ENCODE results near the gene MRPL21. TPM values are rescaled to one million over a fixed set of nuclear protein-coding genes. Genes with fewer than 3 reads are reported as not detected.

Gene MRPL21
- total RNA-seq, 2 donors from 2014 or later, result 63.8 to 64.9 TPM

GRCh38 chr11:68930991-68931855 is 27.6 kb upstream of the MRPL21 start:
- H3K27ac Mint-ChIP-seq, result no peak overlapping the region
- WGBS, 2 experiments (ENCODE audit: insufficient coverage in 1 of 2, insufficient read length in 1 of 2), result 91 to 93% methylated on average over 17 to 21 of the region's 21 CpGs
- H3K27me3 Mint-ChIP-seq (ENCODE audit: insufficient read depth), result no peaks in the 10 kb centered on the region
- no peaks in the 10 kb centered on the region for H3K27me3 ChIP-seq (ENCODE audit: control insufficient read depth, insufficient read depth, low read length, poor library complexity, severe bottlenecking)
- peaks cover 12% of the 10 kb centered on the region for H3K9me3 Mint-ChIP-seq
- H3K4me3 Mint-ChIP-seq, result no peak overlapping the region
- TF ChIP-seq, protein P1, sequence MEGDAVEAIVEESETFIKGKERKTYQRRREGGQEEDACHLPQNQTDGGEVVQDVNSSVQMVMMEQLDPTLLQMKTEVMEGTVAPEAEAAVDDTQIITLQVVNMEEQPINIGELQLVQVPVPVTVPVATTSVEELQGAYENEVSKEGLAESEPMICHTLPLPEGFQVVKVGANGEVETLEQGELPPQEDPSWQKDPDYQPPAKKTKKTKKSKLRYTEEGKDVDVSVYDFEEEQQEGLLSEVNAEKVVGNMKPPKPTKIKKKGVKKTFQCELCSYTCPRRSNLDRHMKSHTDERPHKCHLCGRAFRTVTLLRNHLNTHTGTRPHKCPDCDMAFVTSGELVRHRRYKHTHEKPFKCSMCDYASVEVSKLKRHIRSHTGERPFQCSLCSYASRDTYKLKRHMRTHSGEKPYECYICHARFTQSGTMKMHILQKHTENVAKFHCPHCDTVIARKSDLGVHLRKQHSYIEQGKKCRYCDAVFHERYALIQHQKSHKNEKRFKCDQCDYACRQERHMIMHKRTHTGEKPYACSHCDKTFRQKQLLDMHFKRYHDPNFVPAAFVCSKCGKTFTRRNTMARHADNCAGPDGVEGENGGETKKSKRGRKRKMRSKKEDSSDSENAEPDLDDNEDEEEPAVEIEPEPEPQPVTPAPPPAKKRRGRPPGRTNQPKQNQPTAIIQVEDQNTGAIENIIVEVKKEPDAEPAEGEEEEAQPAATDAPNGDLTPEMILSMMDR (conservative IDR thresholded peaks at IDR 0.05), result no peak
- peaks cover 10% of the 10 kb centered on the region for H3K9me3 ChIP-seq (ENCODE audit: control insufficient read depth, low read length)
- no peaks in the 10 kb centered on the region for H3K4me1 Mint-ChIP-seq
- H3K36me3 ChIP-seq (ENCODE audit: control insufficient read depth, insufficient read depth, low read length), result peaks cover 61% of the 10 kb centered on the region
- H3K36me3 Mint-ChIP-seq (ENCODE audit: low read depth), result peaks cover 61% of the 10 kb centered on the region
- no peak for DNase-seq
- peaks cover 5% of the 10 kb centered on the region for H3K4me1 ChIP-seq (ENCODE audit: control insufficient read depth, insufficient read depth, low read length)
- no peak overlapping the region for H3K4me3 ChIP-seq (ENCODE audit: low read length)
- no peak overlapping the region for H3K9ac ChIP-seq (ENCODE audit: extremely low read depth, low read length, poor library complexity, severe bottlenecking)
- no peak overlapping the region for H3K27ac ChIP-seq (ENCODE audit: low read depth, low read length)

GRCh38 chr11:68929706-68930570 is 26.3 kb upstream of the MRPL21 start:
- Histone ChIP-seq H3K9me3 (ENCODE audit: control insufficient read depth, low read length) (peaks cover 23% of the 10 kb centered on the region), H3K36me3 (ENCODE audit: control insufficient read depth, insufficient read depth, low read length) (peaks cover 63% of the 10 kb centered on the region), H3K27ac (ENCODE audit: low read depth, low read length) (no peak overlapping the region), H3K4me3 (ENCODE audit: low read length) (no peak overlapping the region), H3K27me3 (ENCODE audit: control insufficient read depth, insufficient read depth, low read length, poor library complexity, severe bottlenecking) (no peaks in the 10 kb centered on the region), H3K4me1 (ENCODE audit: control insufficient read depth, insufficient read depth, low read length) (peaks cover 5% of the 10 kb centered on the region), H3K9ac (ENCODE audit: extremely low read depth, low read length, poor library complexity, severe bottlenecking) (no peak overlapping the region)
- peaks cover 25% of the 10 kb centered on the region for H3K9me3 Mint-ChIP-seq
- TF ChIP-seq, protein P1 (conservative IDR thresholded peaks at IDR 0.05), result no peak
- no peaks in the 10 kb centered on the region for H3K4me1 Mint-ChIP-seq
- no peaks in the 10 kb centered on the region for H3K27me3 Mint-ChIP-seq (ENCODE audit: insufficient read depth)
- H3K4me3 Mint-ChIP-seq, result no peak overlapping the region
- no peak overlapping the region for H3K27ac Mint-ChIP-seq
- no peak for DNase-seq
- 90 to 95% methylated on average over 17 to 20 of the region's 20 CpGs for WGBS, 2 experiments (ENCODE audit: insufficient coverage in 1 of 2, insufficient read length in 1 of 2)
- peaks cover 68% of the 10 kb centered on the region for H3K36me3 Mint-ChIP-seq (ENCODE audit: low read depth)

DNA sequence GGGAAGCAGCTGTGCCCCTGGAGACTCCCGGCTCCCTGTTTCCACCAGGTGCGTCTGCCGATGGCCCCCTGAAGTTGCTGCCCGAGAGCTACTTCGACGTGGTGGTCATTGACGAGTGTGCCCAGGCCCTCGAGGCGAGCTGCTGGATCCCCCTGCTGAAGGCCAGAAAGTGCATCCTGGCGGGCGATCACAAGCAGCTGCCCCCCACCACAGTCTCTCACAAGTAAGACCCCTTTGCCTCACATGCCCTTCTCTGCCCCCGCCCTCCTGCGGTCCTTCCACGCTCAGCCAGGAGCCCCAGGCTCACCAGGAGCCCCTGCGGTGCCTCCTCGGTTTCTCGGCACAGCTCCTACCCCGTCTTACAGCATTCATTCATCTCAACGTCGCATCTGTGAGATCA is 25.5 kb upstream of the MRPL21 start:
- Mint-ChIP-seq H3K9me3 (peaks cover 33% of the 10 kb centered on the region), H3K36me3 (ENCODE audit: low read depth) (peaks cover 71% of the 10 kb centered on the region), H3K4me1 (no peaks in the 10 kb centered on the region), H3K27ac (no peak overlapping the region), H3K4me3 (no peak overlapping the region), H3K27me3 (ENCODE audit: insufficient read depth) (no peaks in the 10 kb centered on the region)
- WGBS, 2 experiments (ENCODE audit: insufficient coverage in 1 of 2, insufficient read length in 1 of 2), result 95 to 99% methylated on average over 18 to 20 of the region's 20 CpGs
- Histone ChIP-seq H3K27ac (ENCODE audit: low read depth, low read length) (no peak overlapping the region), H3K36me3 (ENCODE audit: control insufficient read depth, insufficient read depth, low read length) (peaks cover 64% of the 10 kb centered on the region), H3K9me3 (ENCODE audit: control insufficient read depth, low read length) (peaks cover 31% of the 10 kb centered on the region), H3K9ac (ENCODE audit: extremely low read depth, low read length, poor library complexity, severe bottlenecking) (no peak overlapping the region), H3K27me3 (ENCODE audit: control insufficient read depth, insufficient read depth, low read length, poor library complexity, severe bottlenecking) (no peaks in the 10 kb centered on the region), H3K4me3 (ENCODE audit: low read length) (no peak overlapping the region), H3K4me1 (ENCODE audit: control insufficient read depth, insufficient read depth, low read length) (peaks cover 5% of the 10 kb centered on the region)
- no peak for DNase-seq
- TF ChIP-seq, protein P1 (conservative IDR thresholded peaks at IDR 0.05), result no peak
